K562 (cell line): ENCODE data around the gene YOD1.

ENCODE experiments used
- BHLHE40 ChIP-seq: IDR thresholded peaks from 2 replicates; pipeline ENCODE4 v1.6.1; 2011; ENCODE audit warnings: low read length, improper control_type of control experiment
- FOXM1 ChIP-seq, 2 experiments: fragments of 450-650 bp in 1 of 2; sonication (generic) in 1 of 2; formaldehyde crosslinking in 1 of 2; IDR thresholded peaks; 2 replicates each; pipeline versions ENCODE4 v1.6.1 to v1.9.0; 2017 to 2022; ENCODE audit warnings: low read depth in 2 of 2, mild to moderate bottlenecking in 2 of 2, missing genetic modification reagents in 1 of 2, moderate library complexity in 1 of 2
- KDM4B ChIP-seq, 2 experiments: fragments of 450-650 bp in 1 of 2; sonication (generic) in 1 of 2; IDR thresholded peaks; 2 replicates each; pipeline ENCODE4 v1.6.1; 2016 to 2017; ENCODE audit warnings: borderline replicate concordance in 2 of 2, antibody characterized with exemption in 1 of 2, low read depth in 1 of 2, mild to moderate bottlenecking in 1 of 2
- NBN ChIP-seq: fragments of 450-650 bp; IDR thresholded peaks from 2 replicates; pipeline ENCODE4 v1.6.1; 2016; ENCODE audit warnings: low read depth, mild to moderate bottlenecking
- POLR2A ChIP-seq: fragments of 450-650 bp; conservative IDR thresholded peaks from 2 replicates; pipeline ENCODE4 v1.6.1; 2016
- RAD21 ChIP-seq, 2 experiments: fragments of 250-450 bp in 1 of 2; fragments of 450-650 bp in 1 of 2; sonication (Bioruptor Pico) in 1 of 2; formaldehyde crosslinking in 1 of 2; IDR thresholded peaks in 1 of 2; conservative IDR thresholded peaks in 1 of 2; 2 replicates each; pipeline versions ENCODE4 v1.4.0 to v1.8.0; 2020 to 2022; ENCODE audit warnings: mild to moderate bottlenecking in 2 of 2, moderate library complexity in 1 of 2
- SP1 ChIP-seq: sonication (generic); formaldehyde crosslinking; IDR thresholded peaks from 2 replicates; pipeline ENCODE4 v1.8.1; 2022; ENCODE audit warnings: mild to moderate bottlenecking, missing genetic modification reagents
- ZFX ChIP-seq: sonication (generic); formaldehyde crosslinking; IDR thresholded peaks from 2 replicates; pipeline ENCODE4 v1.8.0; 2022; ENCODE audit warnings: mild to moderate bottlenecking, missing genetic modification reagents, moderate library complexity
- ZNF232 ChIP-seq: sonication (generic); formaldehyde crosslinking; IDR thresholded peaks from 2 replicates; pipeline ENCODE4 v1.8.0; 2022; ENCODE audit warnings: mild to moderate bottlenecking, missing genetic modification reagents
- ZNF518B ChIP-seq: fragments of 250-450 bp; sonication (Bioruptor Pico); IDR thresholded peaks from 2 replicates; pipeline ENCODE4 v1.5.0; 2021; ENCODE audit warnings: mild to moderate bottlenecking, moderate library complexity
- ZNF639 ChIP-seq, 2 experiments: fragments of 200-800 bp in 1 of 2; sonication (Bioruptor generic) in 1 of 2; sonication (generic) in 1 of 2; formaldehyde crosslinking in 1 of 2; IDR thresholded peaks in 1 of 2; conservative IDR thresholded peaks in 1 of 2; 2 replicates each; pipeline versions ENCODE4 v1.5.0 to v1.6.1; 2016 to 2020; ENCODE audit warnings: missing compliant biosample characterization in 1 of 2, missing genetic modification characterization in 1 of 2, missing genetic modification reagents in 1 of 2
- TF ChIP-seq, protein P1 (sequence below), 2 experiments: fragments of 450-650 bp in 1 of 2; sonication (generic) in 1 of 2; formaldehyde crosslinking in 1 of 2; IDR thresholded peaks; 2 replicates each; pipeline versions ENCODE4 v1.7.1 to v1.9.0; 2016 to 2022; ENCODE audit warnings: inconsistent platforms in 1 of 2, mild to moderate bottlenecking in 1 of 2, missing genetic modification reagents in 1 of 2
- TF ChIP-seq, protein P2 (sequence below): sonication (generic); formaldehyde crosslinking; IDR thresholded peaks from 2 replicates; pipeline ENCODE4 v1.5.0; 2020; ENCODE audit warnings: missing genetic modification reagents
- TF ChIP-seq, protein P3 (sequence below): sonication (generic); formaldehyde crosslinking; IDR thresholded peaks from 2 replicates; pipeline ENCODE4 v1.8.1; 2022; ENCODE audit warnings: missing genetic modification reagents

GRCh38 chr1:207070811-207071210 lies 19.8 kb upstream of the YOD1 start:
- no peak for TF ChIP-seq KDM4B (IDR thresholded peaks at IDR 0.05; ENCODE audit: borderline replicate concordance in 2 of 2, low read depth in 1 of 2)
- no peak for TF ChIP-seq BHLHE40
- no peak for TF ChIP-seq POLR2A
- TF ChIP-seq, protein P1, sequence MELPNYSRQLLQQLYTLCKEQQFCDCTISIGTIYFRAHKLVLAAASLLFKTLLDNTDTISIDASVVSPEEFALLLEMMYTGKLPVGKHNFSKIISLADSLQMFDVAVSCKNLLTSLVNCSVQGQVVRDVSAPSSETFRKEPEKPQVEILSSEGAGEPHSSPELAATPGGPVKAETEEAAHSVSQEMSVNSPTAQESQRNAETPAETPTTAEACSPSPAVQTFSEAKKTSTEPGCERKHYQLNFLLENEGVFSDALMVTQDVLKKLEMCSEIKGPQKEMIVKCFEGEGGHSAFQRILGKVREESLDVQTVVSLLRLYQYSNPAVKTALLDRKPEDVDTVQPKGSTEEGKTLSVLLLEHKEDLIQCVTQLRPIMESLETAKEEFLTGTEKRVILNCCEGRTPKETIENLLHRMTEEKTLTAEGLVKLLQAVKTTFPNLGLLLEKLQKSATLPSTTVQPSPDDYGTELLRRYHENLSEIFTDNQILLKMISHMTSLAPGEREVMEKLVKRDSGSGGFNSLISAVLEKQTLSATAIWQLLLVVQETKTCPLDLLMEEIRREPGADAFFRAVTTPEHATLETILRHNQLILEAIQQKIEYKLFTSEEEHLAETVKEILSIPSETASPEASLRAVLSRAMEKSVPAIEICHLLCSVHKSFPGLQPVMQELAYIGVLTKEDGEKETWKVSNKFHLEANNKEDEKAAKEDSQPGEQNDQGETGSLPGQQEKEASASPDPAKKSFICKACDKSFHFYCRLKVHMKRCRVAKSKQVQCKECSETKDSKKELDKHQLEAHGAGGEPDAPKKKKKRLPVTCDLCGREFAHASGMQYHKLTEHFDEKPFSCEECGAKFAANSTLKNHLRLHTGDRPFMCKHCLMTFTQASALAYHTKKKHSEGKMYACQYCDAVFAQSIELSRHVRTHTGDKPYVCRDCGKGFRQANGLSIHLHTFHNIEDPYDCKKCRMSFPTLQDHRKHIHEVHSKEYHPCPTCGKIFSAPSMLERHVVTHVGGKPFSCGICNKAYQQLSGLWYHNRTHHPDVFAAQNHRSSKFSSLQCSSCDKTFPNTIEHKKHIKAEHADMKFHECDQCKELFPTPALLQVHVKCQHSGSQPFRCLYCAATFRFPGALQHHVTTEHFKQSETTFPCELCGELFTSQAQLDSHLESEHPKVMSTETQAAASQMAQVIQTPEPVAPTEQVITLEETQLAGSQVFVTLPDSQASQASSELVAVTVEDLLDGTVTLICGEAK (IDR thresholded peaks at IDR 0.05), result no peak
- TF ChIP-seq, protein P1 (CRISPR knock-in tag; IDR thresholded peaks at IDR 0.05), result no peak
- TF ChIP-seq SP1 (CRISPR knock-in tag), result no peak
- TF ChIP-seq, protein P2, sequence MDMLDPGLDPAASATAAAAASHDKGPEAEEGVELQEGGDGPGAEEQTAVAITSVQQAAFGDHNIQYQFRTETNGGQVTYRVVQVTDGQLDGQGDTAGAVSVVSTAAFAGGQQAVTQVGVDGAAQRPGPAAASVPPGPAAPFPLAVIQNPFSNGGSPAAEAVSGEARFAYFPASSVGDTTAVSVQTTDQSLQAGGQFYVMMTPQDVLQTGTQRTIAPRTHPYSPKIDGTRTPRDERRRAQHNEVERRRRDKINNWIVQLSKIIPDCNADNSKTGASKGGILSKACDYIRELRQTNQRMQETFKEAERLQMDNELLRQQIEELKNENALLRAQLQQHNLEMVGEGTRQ (CRISPR knock-in tag), result no peak
- no peak for TF ChIP-seq RAD21 (CRISPR knock-in tag; conservative IDR thresholded peaks at IDR 0.05 in 1 of 2, IDR thresholded peaks at IDR 0.05 in 1 of 2)
- no peak for TF ChIP-seq ZNF639 (CRISPR knock-in tag; conservative IDR thresholded peaks at IDR 0.05 in 1 of 2, IDR thresholded peaks at IDR 0.05 in 1 of 2)
- no peak for TF ChIP-seq NBN
- TF ChIP-seq ZNF232 (CRISPR knock-in tag), result no peak
- TF ChIP-seq ZFX (CRISPR knock-in tag), result no peak
- no peak for TF ChIP-seq ZNF518B (CRISPR knock-in tag)
- TF ChIP-seq, protein P3, sequence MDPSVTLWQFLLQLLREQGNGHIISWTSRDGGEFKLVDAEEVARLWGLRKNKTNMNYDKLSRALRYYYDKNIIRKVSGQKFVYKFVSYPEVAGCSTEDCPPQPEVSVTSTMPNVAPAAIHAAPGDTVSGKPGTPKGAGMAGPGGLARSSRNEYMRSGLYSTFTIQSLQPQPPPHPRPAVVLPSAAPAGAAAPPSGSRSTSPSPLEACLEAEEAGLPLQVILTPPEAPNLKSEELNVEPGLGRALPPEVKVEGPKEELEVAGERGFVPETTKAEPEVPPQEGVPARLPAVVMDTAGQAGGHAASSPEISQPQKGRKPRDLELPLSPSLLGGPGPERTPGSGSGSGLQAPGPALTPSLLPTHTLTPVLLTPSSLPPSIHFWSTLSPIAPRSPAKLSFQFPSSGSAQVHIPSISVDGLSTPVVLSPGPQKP (CRISPR knock-in tag), result no peak
- TF ChIP-seq FOXM1 (IDR thresholded peaks at IDR 0.05; ENCODE audit: low read depth), result no peak
- no peak for TF ChIP-seq FOXM1 (CRISPR knock-in tag; IDR thresholded peaks at IDR 0.05; ENCODE audit: low read depth)
